H1 (cell line): ENCODE measurements around the gene SDF2L1. TPM values are rescaled to one million over a fixed set of nuclear protein-coding genes. Genes with fewer than 3 reads are reported as not detected.

ENCODE experiments used
- ASH2L ChIP-seq: fragments of 200-600, 300-600 bp; sonication (generic); IDR thresholded peaks from one replicate; pipeline ENCODE4 v1.7.1; 2017; ENCODE audit warnings: low read length
- BCL11A ChIP-seq, 2 experiments: IDR thresholded peaks; one replicate each; pipeline ENCODE4 v1.6.1; 2011; ENCODE audit warnings: low read depth in 2 of 2, low read length in 2 of 2, mild to moderate bottlenecking in 2 of 2
- CHD1 ChIP-seq: IDR thresholded peaks from 2 replicates; pipeline ENCODE4 v1.6.1; 2012; ENCODE audit warnings: low read depth, low read length, improper control_type of control experiment
- CHD7 ChIP-seq: fragments of 300-600 bp; sonication (generic); IDR thresholded peaks from 2 replicates; pipeline ENCODE4 v1.7.1; 2012; ENCODE audit warnings: low read length, moderate library complexity, mild to moderate bottlenecking, inconsistent platforms; ENCODE audit not compliant: insufficient replicate concordance
- HDAC6 ChIP-seq: IDR thresholded peaks from one replicate; pipeline ENCODE4 v1.7.1; 2012; ENCODE audit warnings: low read depth, mild to moderate bottlenecking, inconsistent platforms, low read length, moderate library complexity
- KDM4A ChIP-seq: IDR thresholded peaks from one replicate; pipeline ENCODE4 v1.7.1; 2012; ENCODE audit warnings: low read depth, mild to moderate bottlenecking, moderate library complexity, low read length, inconsistent platforms; ENCODE audit not compliant: severe bottlenecking
- MAFK ChIP-seq: IDR thresholded peaks from 2 replicates; pipeline ENCODE4 v1.6.1; 2012; ENCODE audit warnings: low read depth, mild to moderate bottlenecking, improper control_type of control experiment, low read length
- RBBP5 ChIP-seq: IDR thresholded peaks from 2 replicates; pipeline ENCODE4 v1.7.1; 2012; ENCODE audit warnings: low read depth, mild to moderate bottlenecking, inconsistent platforms, low read length, moderate library complexity, borderline replicate concordance
- SP1 ChIP-seq: IDR thresholded peaks from 2 replicates; pipeline ENCODE4 v1.6.1; 2011; ENCODE audit warnings: low read depth, low read length
- SRF ChIP-seq: IDR thresholded peaks from 2 replicates; pipeline ENCODE4 v1.6.1; 2011; ENCODE audit warnings: mild to moderate bottlenecking, low read depth, low read length, moderate library complexity
- polyA plus RNA-seq, 7 experiments: library from polyadenylated mRNA; depleted of rRNA in 3 of 7; stranded (reverse) in 5 of 7; unstranded in 2 of 7; fragments of >200 nt in 5 of 7; fragments of 200-250 nt in 2 of 7; gene quantifications; 1 replicate in 5 of 7; 2 replicates in 1 of 7; 4 replicates in 1 of 7; pipeline versions ENCODE4 v1.2.1 to v1.2.3, GENCODE V29; 2011 to 2013; ENCODE audit warnings: missing spikeins in 2 of 7, mixed read lengths in 2 of 7
- total RNA-seq: library from RNA; stranded (reverse); fragmentation: NEBNext Ultra II Directional; extraction: Animal tissue kit (Norgen Biotek cat#: 25700); gene quantifications from 2 replicates; pipeline ENCODE4 v1.2.1, GENCODE V29; 2021

The SDF2L1 gene
- total and polyA plus RNA-seq, 2 of the 8 experiments (the other 6 are each of a cell fraction or from before 2014, with no cell fraction given), result 51.1 to 59.6 TPM

- no peak for TF ChIP-seq KDM4A
- no peak for TF ChIP-seq SP1
- TF ChIP-seq ASH2L, result no peak
- TF ChIP-seq HDAC6, result no peak
- no peak for TF ChIP-seq BCL11A (IDR thresholded peaks at IDR 0.05; ENCODE audit: low read depth in 2 of 2, low read length in 2 of 2)
- no peak for TF ChIP-seq MAFK
- TF ChIP-seq CHD1, result no peak
- TF ChIP-seq CHD7, result no peak
- no peak for TF ChIP-seq SRF
- TF ChIP-seq RBBP5, result no peak
Measured at GRCh38 chr22:21622919-21623647, 19.0 kb upstream of the SDF2L1 start (continued).
